Ishikawa (cell line): ENCODE results near the gene ASB14.

ENCODE experiments used
- CEBPB ChIP-seq: IDR thresholded peaks from 2 replicates; pipeline ENCODE4 v1.6.1; 2012
- CREB1 ChIP-seq: IDR thresholded peaks from 2 replicates; pipeline ENCODE4 v1.6.1; 2012; ENCODE audit warnings: low read depth
- EGR1 ChIP-seq: IDR thresholded peaks from 2 replicates; pipeline ENCODE4 v1.6.1; 2012
- EP300 ChIP-seq: IDR thresholded peaks from 2 replicates; pipeline ENCODE4 v1.6.1; 2012; ENCODE audit warnings: borderline replicate concordance
- FOXM1 ChIP-seq: IDR thresholded peaks from 2 replicates; pipeline ENCODE4 v1.6.1; 2012; ENCODE audit warnings: low read depth, borderline replicate concordance
- MAX ChIP-seq: IDR thresholded peaks from 2 replicates; pipeline ENCODE4 v1.6.1; 2012
- NFIC ChIP-seq: IDR thresholded peaks from 2 replicates; pipeline ENCODE4 v1.6.1; 2012
- RAD21 ChIP-seq: IDR thresholded peaks from 2 replicates; pipeline ENCODE4 v1.6.1; 2012; ENCODE audit warnings: low read depth
- TAF1 ChIP-seq: IDR thresholded peaks from 2 replicates; pipeline ENCODE4 v1.6.1; 2012; ENCODE audit warnings: low read depth, mild to moderate bottlenecking
- TCF12 ChIP-seq: IDR thresholded peaks from 2 replicates; pipeline ENCODE4 v1.6.1; 2012; ENCODE audit warnings: low read depth
- TEAD4 ChIP-seq: IDR thresholded peaks from 2 replicates; pipeline ENCODE4 v1.6.1; 2012
- YY1 ChIP-seq: IDR thresholded peaks from 2 replicates; pipeline ENCODE4 v1.6.1; 2012; ENCODE audit warnings: low read depth
- ZBTB7A ChIP-seq: IDR thresholded peaks from 2 replicates; pipeline ENCODE4 v1.6.1; 2012; ENCODE audit warnings: low read depth
- TF ChIP-seq, protein P1 (sequence below): IDR thresholded peaks from 2 replicates; pipeline ENCODE4 v1.6.1; 2012; ENCODE audit warnings: low read depth, mild to moderate bottlenecking
- TF ChIP-seq, protein P2 (sequence below): IDR thresholded peaks from 2 replicates; pipeline ENCODE4 v1.6.1; 2012

ASB14 gene

DNA sequence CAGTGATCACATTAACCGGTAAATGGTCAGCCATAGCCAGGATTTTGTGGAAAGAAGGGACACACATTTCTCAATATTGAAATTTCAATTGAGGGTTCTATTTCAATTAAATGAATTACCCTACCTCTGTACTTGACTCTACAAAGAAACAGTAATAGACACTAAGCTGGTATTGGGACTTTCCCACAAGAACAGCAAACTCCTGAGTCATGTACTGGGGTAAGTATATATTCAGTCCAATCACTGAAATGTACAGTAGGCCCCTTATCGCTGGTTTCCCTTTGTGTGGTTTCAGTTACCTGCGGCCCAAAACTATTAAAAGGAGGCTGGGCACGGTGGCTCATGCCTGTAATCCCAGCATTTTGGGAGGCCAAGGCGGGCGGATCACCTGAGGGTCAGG is 17.6 kb downstream of the ASB14 start:
- TF ChIP-seq TEAD4, result no peak
- TF ChIP-seq, protein P1, sequence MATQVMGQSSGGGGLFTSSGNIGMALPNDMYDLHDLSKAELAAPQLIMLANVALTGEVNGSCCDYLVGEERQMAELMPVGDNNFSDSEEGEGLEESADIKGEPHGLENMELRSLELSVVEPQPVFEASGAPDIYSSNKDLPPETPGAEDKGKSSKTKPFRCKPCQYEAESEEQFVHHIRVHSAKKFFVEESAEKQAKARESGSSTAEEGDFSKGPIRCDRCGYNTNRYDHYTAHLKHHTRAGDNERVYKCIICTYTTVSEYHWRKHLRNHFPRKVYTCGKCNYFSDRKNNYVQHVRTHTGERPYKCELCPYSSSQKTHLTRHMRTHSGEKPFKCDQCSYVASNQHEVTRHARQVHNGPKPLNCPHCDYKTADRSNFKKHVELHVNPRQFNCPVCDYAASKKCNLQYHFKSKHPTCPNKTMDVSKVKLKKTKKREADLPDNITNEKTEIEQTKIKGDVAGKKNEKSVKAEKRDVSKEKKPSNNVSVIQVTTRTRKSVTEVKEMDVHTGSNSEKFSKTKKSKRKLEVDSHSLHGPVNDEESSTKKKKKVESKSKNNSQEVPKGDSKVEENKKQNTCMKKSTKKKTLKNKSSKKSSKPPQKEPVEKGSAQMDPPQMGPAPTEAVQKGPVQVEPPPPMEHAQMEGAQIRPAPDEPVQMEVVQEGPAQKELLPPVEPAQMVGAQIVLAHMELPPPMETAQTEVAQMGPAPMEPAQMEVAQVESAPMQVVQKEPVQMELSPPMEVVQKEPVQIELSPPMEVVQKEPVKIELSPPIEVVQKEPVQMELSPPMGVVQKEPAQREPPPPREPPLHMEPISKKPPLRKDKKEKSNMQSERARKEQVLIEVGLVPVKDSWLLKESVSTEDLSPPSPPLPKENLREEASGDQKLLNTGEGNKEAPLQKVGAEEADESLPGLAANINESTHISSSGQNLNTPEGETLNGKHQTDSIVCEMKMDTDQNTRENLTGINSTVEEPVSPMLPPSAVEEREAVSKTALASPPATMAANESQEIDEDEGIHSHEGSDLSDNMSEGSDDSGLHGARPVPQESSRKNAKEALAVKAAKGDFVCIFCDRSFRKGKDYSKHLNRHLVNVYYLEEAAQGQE, result no peak

DNA sequence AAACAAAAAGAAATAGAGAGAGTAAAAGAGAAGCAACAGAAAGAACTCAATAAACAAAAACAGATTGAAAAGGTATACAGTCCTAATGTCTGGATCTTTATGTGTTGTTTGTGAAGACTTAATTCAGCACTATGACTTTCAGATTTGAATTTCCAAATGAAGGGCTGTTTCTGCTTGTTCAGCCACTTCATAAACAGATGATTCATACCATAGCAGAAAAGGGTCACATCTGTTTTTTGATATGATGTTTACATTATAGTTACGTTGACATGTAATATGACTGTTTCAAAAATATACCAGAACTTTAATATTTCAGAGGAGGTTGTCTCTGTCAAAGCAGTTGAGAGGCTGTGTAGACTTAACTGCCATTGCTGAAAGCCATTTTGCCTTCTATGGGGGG is 24.1 kb downstream of the ASB14 start:
- TF ChIP-seq NFIC, result no peak
- no peak for TF ChIP-seq MAX
- TF ChIP-seq, protein P2, sequence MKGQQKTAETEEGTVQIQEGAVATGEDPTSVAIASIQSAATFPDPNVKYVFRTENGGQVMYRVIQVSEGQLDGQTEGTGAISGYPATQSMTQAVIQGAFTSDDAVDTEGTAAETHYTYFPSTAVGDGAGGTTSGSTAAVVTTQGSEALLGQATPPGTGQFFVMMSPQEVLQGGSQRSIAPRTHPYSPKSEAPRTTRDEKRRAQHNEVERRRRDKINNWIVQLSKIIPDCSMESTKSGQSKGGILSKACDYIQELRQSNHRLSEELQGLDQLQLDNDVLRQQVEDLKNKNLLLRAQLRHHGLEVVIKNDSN, result no peak
- TF ChIP-seq EGR1, result no peak
- no peak for TF ChIP-seq RAD21
- no peak for TF ChIP-seq EP300
- TF ChIP-seq ZBTB7A, result no peak
- TF ChIP-seq CEBPB, result no peak
- no peak for TF ChIP-seq TAF1
- TF ChIP-seq TEAD4, result no peak
- TF ChIP-seq, protein P1, result no peak
- no peak for TF ChIP-seq YY1
- no peak for TF ChIP-seq CREB1
- no peak for TF ChIP-seq TCF12
- TF ChIP-seq FOXM1, result no peak

DNA sequence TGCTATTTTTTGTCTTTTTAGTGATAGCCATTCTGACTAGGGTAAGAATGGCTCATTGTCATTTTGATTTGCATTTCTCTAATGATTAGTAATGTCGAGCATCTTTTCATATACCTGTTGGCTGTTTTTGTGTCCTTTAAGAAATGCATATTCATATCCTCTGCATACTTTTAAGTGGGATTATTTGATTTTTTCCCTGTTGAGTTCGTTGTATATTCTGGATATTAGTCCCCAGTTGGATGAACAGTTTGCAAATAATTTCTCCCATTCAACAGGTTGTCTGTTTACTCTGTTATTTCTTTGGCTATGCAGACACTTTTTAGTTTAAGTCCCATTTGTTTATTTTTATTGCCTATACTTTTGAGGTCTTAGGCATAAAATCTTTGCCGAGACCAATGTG is 30.6 kb downstream of the ASB14 start:
- TF ChIP-seq ZBTB7A (no peak), EGR1 (no peak), CREB1 (no peak), TCF12 (no peak), CEBPB (no peak), RAD21 (no peak), YY1 (no peak), TEAD4 (no peak), TAF1 (no peak), FOXM1 (no peak), EP300 (no peak), NFIC (no peak), MAX (no peak)
- TF ChIP-seq, protein P1, result no peak
- TF ChIP-seq, protein P2, result no peak

- TF ChIP-seq TAF1, result no peak
- no peak for TF ChIP-seq EGR1
- TF ChIP-seq, protein P2, result no peak
- TF ChIP-seq RAD21, result no peak
- TF ChIP-seq CEBPB, result no peak
- TF ChIP-seq EP300, result no peak
- TF ChIP-seq NFIC, result no peak
- TF ChIP-seq CREB1, result no peak
- no peak for TF ChIP-seq ZBTB7A
- TF ChIP-seq FOXM1, result no peak
- no peak for TF ChIP-seq TEAD4
- no peak for TF ChIP-seq MAX
- TF ChIP-seq, protein P1, result no peak
- TF ChIP-seq TCF12, result no peak
- TF ChIP-seq YY1, result no peak
These were observed 31.4 kb downstream of the ASB14 start for GRCh38 chr3:57261119-57261518.
